HFF-Myc (cell line): Measurements from ENCODE around the gene MAPK8IP3.

Source experiments
- DNase-seq: peaks from one replicate; pipeline ENCODE4 v3.0.0-alpha.2; 2011; ENCODE audit warnings: low read depth; ENCODE audit errors: extremely low read depth
- H3K4me3 ChIP-seq: replicated peaks from 2 replicates; pipeline ENCODE4 v1.5.1; 2011; ENCODE audit warnings: low read depth, mild to moderate bottlenecking, control low read depth, low read length
- TF ChIP-seq, protein P1 (sequence below): IDR thresholded peaks from 2 replicates; pipeline ENCODE4 v1.5.1; 2012; ENCODE audit warnings: mild to moderate bottlenecking, low read depth, low read length, control low read depth; ENCODE audit errors: missing control alignments

The MAPK8IP3 gene

DNA sequence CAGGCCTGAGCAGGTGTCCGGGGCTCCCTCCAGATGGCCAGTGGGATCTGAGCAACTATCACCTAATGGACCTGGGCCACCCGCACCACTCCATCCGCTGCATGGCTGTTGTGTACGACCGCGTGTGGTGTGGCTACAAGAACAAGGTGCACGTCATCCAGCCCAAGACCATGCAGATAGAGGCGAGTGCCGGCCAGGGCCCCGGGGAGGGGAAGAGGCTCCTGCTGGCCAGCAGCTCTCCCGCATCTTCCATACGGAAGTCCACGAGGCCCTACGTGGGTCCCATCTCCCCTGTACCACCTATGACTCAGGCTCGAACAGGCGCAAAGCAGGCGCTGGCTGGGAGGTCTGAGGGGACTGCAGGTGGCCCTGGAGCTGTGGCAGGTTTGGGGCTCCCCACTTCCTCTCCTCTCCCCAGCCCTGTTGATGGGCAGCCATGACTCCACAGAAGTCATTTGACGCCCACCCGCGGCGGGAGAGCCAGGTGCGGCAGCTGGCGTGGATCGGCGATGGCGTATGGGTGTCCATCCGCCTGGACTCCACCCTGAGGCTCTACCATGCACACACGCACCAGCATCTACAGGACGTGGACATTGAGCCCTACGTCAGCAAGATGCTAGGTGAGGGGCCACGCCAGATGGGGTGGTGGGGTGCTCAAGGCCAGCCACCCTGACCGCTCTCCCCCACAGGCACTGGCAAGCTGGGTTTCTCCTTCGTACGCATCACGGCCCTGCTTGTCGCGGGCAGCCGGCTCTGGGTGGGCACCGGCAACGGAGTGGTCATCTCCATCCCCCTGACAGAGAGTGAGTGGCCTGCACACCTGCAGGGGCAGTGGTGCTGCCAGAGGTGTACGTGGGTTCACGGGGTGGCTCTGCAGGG, 61.4 kb downstream of the MAPK8IP3 start:
- no peak for DNase-seq
- H3K4me3 ChIP-seq: no peak overlapping the region
- TF ChIP-seq, protein P1, sequence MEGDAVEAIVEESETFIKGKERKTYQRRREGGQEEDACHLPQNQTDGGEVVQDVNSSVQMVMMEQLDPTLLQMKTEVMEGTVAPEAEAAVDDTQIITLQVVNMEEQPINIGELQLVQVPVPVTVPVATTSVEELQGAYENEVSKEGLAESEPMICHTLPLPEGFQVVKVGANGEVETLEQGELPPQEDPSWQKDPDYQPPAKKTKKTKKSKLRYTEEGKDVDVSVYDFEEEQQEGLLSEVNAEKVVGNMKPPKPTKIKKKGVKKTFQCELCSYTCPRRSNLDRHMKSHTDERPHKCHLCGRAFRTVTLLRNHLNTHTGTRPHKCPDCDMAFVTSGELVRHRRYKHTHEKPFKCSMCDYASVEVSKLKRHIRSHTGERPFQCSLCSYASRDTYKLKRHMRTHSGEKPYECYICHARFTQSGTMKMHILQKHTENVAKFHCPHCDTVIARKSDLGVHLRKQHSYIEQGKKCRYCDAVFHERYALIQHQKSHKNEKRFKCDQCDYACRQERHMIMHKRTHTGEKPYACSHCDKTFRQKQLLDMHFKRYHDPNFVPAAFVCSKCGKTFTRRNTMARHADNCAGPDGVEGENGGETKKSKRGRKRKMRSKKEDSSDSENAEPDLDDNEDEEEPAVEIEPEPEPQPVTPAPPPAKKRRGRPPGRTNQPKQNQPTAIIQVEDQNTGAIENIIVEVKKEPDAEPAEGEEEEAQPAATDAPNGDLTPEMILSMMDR: no peak

- TF ChIP-seq, protein P1: no peak
- no peak for DNase-seq
- no peak overlapping the region for H3K4me3 ChIP-seq
Measured at GRCh38 chr16:1768061-1768766, 62.2 kb downstream of the MAPK8IP3 start.

- no peak for DNase-seq
Measured at GRCh38 chr16:1768767-1769401, 62.9 kb downstream of the MAPK8IP3 start.

DNA sequence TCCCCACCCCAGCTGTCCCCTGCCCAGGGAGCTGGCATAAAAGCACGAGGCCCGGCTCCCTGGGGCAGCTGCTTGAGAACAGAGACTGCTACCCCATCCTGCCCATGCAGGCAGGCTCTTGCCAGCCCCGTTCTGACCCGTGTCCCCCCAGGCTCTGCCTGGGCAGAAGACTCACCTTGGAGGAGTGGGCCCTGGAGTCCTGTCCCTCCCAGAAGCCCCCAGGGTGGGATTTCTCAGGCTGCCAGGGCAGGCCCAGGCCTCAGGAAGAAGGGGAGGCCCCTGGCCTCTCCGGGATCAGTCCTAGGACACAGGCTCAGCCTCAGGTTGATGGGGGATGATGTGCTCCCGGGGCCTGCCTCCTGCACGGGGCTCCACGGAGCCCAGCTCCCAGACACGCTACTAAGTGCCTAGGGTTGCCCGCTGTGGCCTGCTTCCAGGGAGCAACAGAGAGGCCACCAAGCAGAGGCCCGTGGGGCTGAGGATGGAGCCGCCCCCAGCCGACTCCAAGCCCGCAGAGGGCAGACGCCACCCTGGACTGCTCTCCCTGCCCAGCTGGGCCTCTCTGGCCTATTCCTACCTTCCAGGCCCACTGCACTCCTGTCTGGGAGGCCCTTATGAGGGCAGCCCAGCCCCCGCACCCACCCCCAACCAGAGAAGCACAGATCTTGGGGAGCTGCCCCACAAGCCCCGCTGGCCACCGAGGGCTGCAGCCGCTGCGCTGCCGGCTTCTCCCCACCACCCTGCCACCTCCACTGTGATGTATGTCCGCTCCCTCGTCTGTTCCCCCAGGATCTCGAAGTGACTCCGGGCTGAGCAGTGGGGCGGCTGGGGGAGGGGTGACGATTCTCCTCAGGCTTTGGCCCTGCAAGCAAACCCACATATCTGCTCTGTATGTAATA, 63.7 kb downstream of the MAPK8IP3 start:
- peak overlapping the region; percentile 91 for H3K4me3 ChIP-seq
- DNase-seq: no peak
- TF ChIP-seq, protein P1: no peak

More at GRCh38 chr16:1768767-1769401, 62.9 kb downstream of the MAPK8IP3 start:
- no peak overlapping the region for H3K4me3 ChIP-seq
- TF ChIP-seq, protein P1: no peak

- TF ChIP-seq, protein P1: no peak
- no peak for DNase-seq
- peak overlapping the region; percentile 91 for H3K4me3 ChIP-seq
Measured at GRCh38 chr16:1770328-1771187, 64.6 kb downstream of the MAPK8IP3 start.
